ENCODE results near the gene RANBP10. TPM values are rescaled to one million over a fixed set of nuclear protein-coding genes. Genes with fewer than 3 reads are reported as not detected.

RANBP10 gene
- polyA plus RNA-seq, 2 of the 4 experiments (the other 2 are of a cell fraction) = 7.5 to 9.8 TPM

- WGBS (ENCODE audit: missing lambda C conversion rate) = 89% methylated on average over 1 of the region's 1 CpG
- CTCF ChIA-PET = interaction anchor here (0.7 to 1.6 kb wide), 3 partner anchors 9 to 232 kb away, joined by 3 to 6 read pairs (median 5); no protein-coding TSS in a partner anchor
- Histone ChIP-seq H3K4me3 (no peak overlapping the region), H3K9me3 (no peaks in the 10 kb centered on the region), H3K4me1 (no peaks in the 10 kb centered on the region), H3K27ac (no peak overlapping the region), H3K4me2 (no peak overlapping the region)
- no peak for TF ChIP-seq BCL3 (IDR thresholded peaks at IDR 0.05)
- TF ChIP-seq ZC3H11A (IDR thresholded peaks at IDR 0.05) = no peak
- TF ChIP-seq PHF8 (IDR thresholded peaks at IDR 0.05; ENCODE audit: borderline replicate concordance, low read depth) = no peak
- no peak for TF ChIP-seq EHMT2 (IDR thresholded peaks at IDR 0.05; ENCODE audit: low read depth)
- no peak for TF ChIP-seq MYC (IDR thresholded peaks at IDR 0.05; ENCODE audit: borderline replicate concordance, low read length)
- no peak for TF ChIP-seq ZNF302 (CRISPR knock-in tag; IDR thresholded peaks at IDR 0.05)
- TF ChIP-seq POLR2A (IDR thresholded peaks at IDR 0.05; ENCODE audit: low read length) = no peak
- no peak for TF ChIP-seq KDM5A (IDR thresholded peaks at IDR 0.05)
- no peak for TF ChIP-seq TFCP2L1 (CRISPR knock-in tag; IDR thresholded peaks at IDR 0.05)
- TF ChIP-seq, protein P1, sequence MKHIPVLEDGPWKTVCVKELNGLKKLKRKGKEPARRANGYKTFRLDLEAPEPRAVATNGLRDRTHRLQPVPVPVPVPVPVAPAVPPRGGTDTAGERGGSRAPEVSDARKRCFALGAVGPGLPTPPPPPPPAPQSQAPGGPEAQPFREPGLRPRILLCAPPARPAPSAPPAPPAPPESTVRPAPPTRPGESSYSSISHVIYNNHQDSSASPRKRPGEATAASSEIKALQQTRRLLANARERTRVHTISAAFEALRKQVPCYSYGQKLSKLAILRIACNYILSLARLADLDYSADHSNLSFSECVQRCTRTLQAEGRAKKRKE (CRISPR knock-in tag; IDR thresholded peaks at IDR 0.05; ENCODE audit: low read depth) = no peak
- TF ChIP-seq ELK1 (IDR thresholded peaks at IDR 0.05; ENCODE audit: low read depth, low read length) = no peak
- no peak for TF ChIP-seq CHD4 (IDR thresholded peaks at IDR 0.05; ENCODE audit: borderline replicate concordance)
- TF ChIP-seq EHF (CRISPR knock-in tag; IDR thresholded peaks at IDR 0.05) = no peak
- no peak for TF ChIP-seq HOXB5 (CRISPR knock-in tag; IDR thresholded peaks at IDR 0.05)
- no peak for TF ChIP-seq FOSB (CRISPR knock-in tag; IDR thresholded peaks at IDR 0.05)
- TF ChIP-seq BHLHE40 (IDR thresholded peaks at IDR 0.05; ENCODE audit: low read depth, low read length) = no peak
- TF ChIP-seq HEYL (CRISPR knock-in tag; IDR thresholded peaks at IDR 0.05) = no peak
- no peak for TF ChIP-seq JUNB (IDR thresholded peaks at IDR 0.05)
- no peak for FAIRE-seq
- ATAC-seq = no peak
- POLR2A ChIA-PET = no interaction called here
- no peak for DNase-seq (ENCODE audit: low read depth in 1 of 2, low spot score in 1 of 2)
Observed at GRCh38 chr16:67761924-67762323, 44.4 kb downstream of the RANBP10 start.

DNA sequence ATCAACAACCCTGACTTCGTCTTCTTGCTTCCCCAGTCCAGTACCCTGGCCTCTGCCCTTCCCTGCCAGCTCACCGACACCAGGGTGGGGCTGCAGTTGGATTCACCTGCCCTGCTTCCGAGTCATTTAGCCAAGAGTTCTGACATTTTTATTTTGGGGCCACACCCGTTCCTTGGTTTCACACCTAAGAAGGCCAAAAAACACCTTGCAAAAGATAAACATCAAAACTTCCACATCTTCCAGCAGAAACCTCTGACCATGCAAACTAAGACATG is 45.5 kb downstream of the RANBP10 start:
- no peak for DNase-seq (ENCODE audit: low read depth in 1 of 2, low spot score in 1 of 2)
- 87% methylated on average over 4 of the region's 4 CpGs for WGBS (ENCODE audit: missing lambda C conversion rate)
- ATAC-seq = no peak
- POLR2A ChIA-PET = no interaction called here
- Histone ChIP-seq H3K4me1 (no peaks in the 10 kb centered on the region), H3K4me3 (no peak overlapping the region), H3K9me3 (no peaks in the 10 kb centered on the region), H3K4me2 (no peak overlapping the region), H3K27ac (no peak overlapping the region)
- no peak for TF ChIP-seq FOSL2 (IDR thresholded peaks at IDR 0.05)
- TF ChIP-seq FOSL2 (CRISPR knock-in tag; IDR thresholded peaks at IDR 0.05) = no peak
- no peak for TF ChIP-seq EHF (CRISPR knock-in tag; IDR thresholded peaks at IDR 0.05)
- TF ChIP-seq MYC (IDR thresholded peaks at IDR 0.05; ENCODE audit: borderline replicate concordance, low read length) = no peak
- no peak for TF ChIP-seq ZNF302 (CRISPR knock-in tag; IDR thresholded peaks at IDR 0.05)
- TF ChIP-seq CBX8 (IDR thresholded peaks at IDR 0.05) = no peak
- CTCF ChIA-PET = interaction anchor here (1.0 to 1.6 kb wide), 2 partner anchors 56 to 239 kb away, joined by 3 to 6 read pairs; no protein-coding TSS in a partner anchor
- FAIRE-seq = no peak

GRCh38 chr16:67760206-67760955 is 46.0 kb downstream of the RANBP10 start:
- DNase-seq (ENCODE audit: low read depth in 1 of 2, low spot score in 1 of 2) (no peak), ATAC-seq (no peak), FAIRE-seq (no peak)
- H3K27ac ChIP-seq = no peak overlapping the region
- no peak overlapping the region for H3K4me3 ChIP-seq
- H3K9me3 ChIP-seq = no peaks in the 10 kb centered on the region
- CTCF ChIA-PET = interaction anchor here (1.0 to 1.6 kb wide), 3 partner anchors 56 to 239 kb away, joined by 3 to 6 read pairs (median 4); no protein-coding TSS in a partner anchor
- WGBS (ENCODE audit: missing lambda C conversion rate) = 91% methylated on average over 7 of the region's 8 CpGs
- POLR2A ChIA-PET = no interaction called here
- no peak overlapping the region for H3K4me2 ChIP-seq
- H3K4me1 ChIP-seq = no peaks in the 10 kb centered on the region
- TF ChIP-seq, protein P2, sequence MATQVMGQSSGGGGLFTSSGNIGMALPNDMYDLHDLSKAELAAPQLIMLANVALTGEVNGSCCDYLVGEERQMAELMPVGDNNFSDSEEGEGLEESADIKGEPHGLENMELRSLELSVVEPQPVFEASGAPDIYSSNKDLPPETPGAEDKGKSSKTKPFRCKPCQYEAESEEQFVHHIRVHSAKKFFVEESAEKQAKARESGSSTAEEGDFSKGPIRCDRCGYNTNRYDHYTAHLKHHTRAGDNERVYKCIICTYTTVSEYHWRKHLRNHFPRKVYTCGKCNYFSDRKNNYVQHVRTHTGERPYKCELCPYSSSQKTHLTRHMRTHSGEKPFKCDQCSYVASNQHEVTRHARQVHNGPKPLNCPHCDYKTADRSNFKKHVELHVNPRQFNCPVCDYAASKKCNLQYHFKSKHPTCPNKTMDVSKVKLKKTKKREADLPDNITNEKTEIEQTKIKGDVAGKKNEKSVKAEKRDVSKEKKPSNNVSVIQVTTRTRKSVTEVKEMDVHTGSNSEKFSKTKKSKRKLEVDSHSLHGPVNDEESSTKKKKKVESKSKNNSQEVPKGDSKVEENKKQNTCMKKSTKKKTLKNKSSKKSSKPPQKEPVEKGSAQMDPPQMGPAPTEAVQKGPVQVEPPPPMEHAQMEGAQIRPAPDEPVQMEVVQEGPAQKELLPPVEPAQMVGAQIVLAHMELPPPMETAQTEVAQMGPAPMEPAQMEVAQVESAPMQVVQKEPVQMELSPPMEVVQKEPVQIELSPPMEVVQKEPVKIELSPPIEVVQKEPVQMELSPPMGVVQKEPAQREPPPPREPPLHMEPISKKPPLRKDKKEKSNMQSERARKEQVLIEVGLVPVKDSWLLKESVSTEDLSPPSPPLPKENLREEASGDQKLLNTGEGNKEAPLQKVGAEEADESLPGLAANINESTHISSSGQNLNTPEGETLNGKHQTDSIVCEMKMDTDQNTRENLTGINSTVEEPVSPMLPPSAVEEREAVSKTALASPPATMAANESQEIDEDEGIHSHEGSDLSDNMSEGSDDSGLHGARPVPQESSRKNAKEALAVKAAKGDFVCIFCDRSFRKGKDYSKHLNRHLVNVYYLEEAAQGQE (IDR thresholded peaks at IDR 0.05) = no peak
- no peak for TF ChIP-seq SMC3 (IDR thresholded peaks at IDR 0.05)
- no peak for TF ChIP-seq TFCP2L1 (CRISPR knock-in tag; IDR thresholded peaks at IDR 0.05)
- TF ChIP-seq MAFK (IDR thresholded peaks at IDR 0.05; ENCODE audit: partially characterized antibody) = no peak
- TF ChIP-seq RAD21 (conservative IDR thresholded peaks at IDR 0.05 in 1 of 2, IDR thresholded peaks at IDR 0.05 in 1 of 2) = no peak
- TF ChIP-seq RCOR1 (IDR thresholded peaks at IDR 0.05; ENCODE audit: low read depth, low read length) = no peak
- TF ChIP-seq FOXS1 (CRISPR knock-in tag; IDR thresholded peaks at IDR 0.05) = no peak
- TF ChIP-seq HEYL (CRISPR knock-in tag; IDR thresholded peaks at IDR 0.05) = no peak
- no peak for TF ChIP-seq HOXA7 (CRISPR knock-in tag; IDR thresholded peaks at IDR 0.05)
- TF ChIP-seq, protein P1 (CRISPR knock-in tag; IDR thresholded peaks at IDR 0.05; ENCODE audit: low read depth) = no peak

Measured in A549 (cell line).